ENCODE measurements around the gene TBC1D1. TPM values are rescaled to one million over a fixed set of nuclear protein-coding genes. Genes with fewer than 3 reads are reported as not detected.

TBC1D1 gene
- total RNA-seq, 2 experiments from 2014 or later, result 40.7 to 46.5 TPM

GRCh38 chr4:37958932-37959331 lies 68.0 kb downstream of the TBC1D1 start:
- Histone ChIP-seq H3K4me3 (ENCODE audit: low read length) (no peak overlapping the region), H3K9me3 (ENCODE audit: control insufficient read depth in 1 of 2, insufficient read depth in 1 of 2, low read length in 2 of 2) (no peaks in the 10 kb centered on the region), H3K27me3 (ENCODE audit: control insufficient read depth in 1 of 2, insufficient read depth in 2 of 2, low read length in 2 of 2) (no peaks in the 10 kb centered on the region), H3K27ac (ENCODE audit: low read depth in 1 of 2, low read length in 2 of 2) (no peak overlapping the region), H3K4me1 (ENCODE audit: insufficient read depth, low read length) (no peaks in the 10 kb centered on the region), H3K36me3 (ENCODE audit: insufficient read depth, low read length) (no peaks in the 10 kb centered on the region)
- CTCF ChIA-PET, result no interaction called here
- TF ChIP-seq CTCF (IDR thresholded peaks at IDR 0.05), result no peak
- intact Hi-C loops (cut with DNase I, micrococcal nuclease), result no loop called here
- Mint-ChIP-seq H3K27me3 (no peaks in the 10 kb centered on the region), H3K27ac (no peak overlapping the region), H3K36me3 (ENCODE audit: low read depth) (no peaks in the 10 kb centered on the region), H3K9me3 (no peaks in the 10 kb centered on the region), H3K4me1 (ENCODE audit: low read depth) (peaks cover 11% of the 10 kb centered on the region), H3K4me3 (no peak overlapping the region)
- no peak for DNase-seq
- POLR2A ChIA-PET, result interaction anchor here (1.2 kb wide), 1 partner anchor 67 kb away, joined by 3 read pairs; no protein-coding TSS in a partner anchor
- ATAC-seq (ENCODE audit: poor library complexity), result no peak

GRCh38 chr4:37960098-37960497 lies 69.2 kb downstream of the TBC1D1 start, which contains the start of gene PTTG2:
TSS of gene PTTG2 (plus strand) at chr4:37960398. CDS start at chr4:37960435, 37 bp downstream.
- Mint-ChIP-seq H3K4me3 (no peak within 1 kb of the TSS), H3K27me3 (no peaks in the 10 kb centered on the region), H3K4me1 (ENCODE audit: low read depth) (peaks cover 4% of the 10 kb centered on the region), H3K9me3 (no peaks in the 10 kb centered on the region), H3K36me3 (ENCODE audit: low read depth) (no peaks in the 10 kb centered on the region), H3K27ac (no peak within 1 kb of the TSS)
- Histone ChIP-seq H3K4me1 (ENCODE audit: insufficient read depth, low read length) (no peaks in the 10 kb centered on the region), H3K9me3 (ENCODE audit: control insufficient read depth in 1 of 2, insufficient read depth in 1 of 2, low read length in 2 of 2) (no peaks in the 10 kb centered on the region), H3K27ac (ENCODE audit: low read depth in 1 of 2, low read length in 2 of 2) (no peak within 1 kb of the TSS), H3K4me3 (ENCODE audit: low read length) (no peak within 1 kb of the TSS), H3K27me3 (ENCODE audit: control insufficient read depth in 1 of 2, insufficient read depth in 2 of 2, low read length in 2 of 2) (no peaks in the 10 kb centered on the region), H3K36me3 (ENCODE audit: insufficient read depth, low read length) (no peaks in the 10 kb centered on the region)
- no peak for TF ChIP-seq CTCF (IDR thresholded peaks at IDR 0.05)
- ATAC-seq (ENCODE audit: poor library complexity) (no peak), DNase-seq (no peak)
- intact Hi-C loops (cut with DNase I, micrococcal nuclease), result no loop called here
- CTCF ChIA-PET, result no interaction called here
- POLR2A ChIA-PET, result no interaction called here

- no peak for TF ChIP-seq CTCF (IDR thresholded peaks at IDR 0.05)
- ChIA-PET CTCF (no interaction called here), POLR2A (no interaction called here)
- Histone ChIP-seq H3K27me3 (ENCODE audit: control insufficient read depth in 1 of 2, insufficient read depth in 2 of 2, low read length in 2 of 2) (no peaks in the 10 kb centered on the region), H3K4me3 (ENCODE audit: low read length) (no peak overlapping the region), H3K27ac (ENCODE audit: low read depth in 1 of 2, low read length in 2 of 2) (no peak overlapping the region), H3K9me3 (ENCODE audit: control insufficient read depth in 1 of 2, insufficient read depth in 1 of 2, low read length in 2 of 2) (no peaks in the 10 kb centered on the region), H3K36me3 (ENCODE audit: insufficient read depth, low read length) (no peaks in the 10 kb centered on the region), H3K4me1 (ENCODE audit: insufficient read depth, low read length) (no peaks in the 10 kb centered on the region)
- H3K36me3 Mint-ChIP-seq (ENCODE audit: low read depth), result no peaks in the 10 kb centered on the region
- H3K4me1 Mint-ChIP-seq (ENCODE audit: low read depth), result no peaks in the 10 kb centered on the region
- H3K4me3 Mint-ChIP-seq, result no peak overlapping the region
- H3K9me3 Mint-ChIP-seq, result no peaks in the 10 kb centered on the region
- H3K27ac Mint-ChIP-seq, result no peak overlapping the region
- intact Hi-C loops (cut with DNase I, micrococcal nuclease), result loop anchor here in 1 of 2 experiments (1.0 kb wide), 1 partner anchor 35 kb away; no protein-coding TSS in a partner anchor
- DNase-seq (no peak), ATAC-seq (ENCODE audit: poor library complexity) (no peak)
- H3K27me3 Mint-ChIP-seq, result no peaks in the 10 kb centered on the region
These were observed 70.0 kb downstream of the TBC1D1 start for GRCh38 chr4:37960679-37961450.

Measured in CD4-positive, alpha-beta T cell (primary cell).